Measurements from ENCODE around the gene PPP1R3E.
"Not testable (repeated sequence)": the region's sequence is repeated elsewhere in the genome, so short reads cannot be mapped to it uniquely, and the experiment has no call there.

The PPP1R3E gene

GRCh38 chr14:23302290-23303225 lies at the start of gene PPP1R3E:
PPP1R3E (minus strand) TSS chr14:23302859; CDS start chr14:23302576, 283 bp downstream.
- in situ Hi-C loops (cut with MboI; ENCODE audit: low sequenced_read_pairs): no loop called here

- in situ Hi-C loops (cut with MboI; ENCODE audit: low sequenced_read_pairs): no loop called here
These were observed 49.2 kb upstream of the PPP1R3E start for GRCh38 chr14:23351681-23352505.

- in situ Hi-C loops (cut with MboI; ENCODE audit: low sequenced_read_pairs): no loop called here
These were observed 46.6 kb upstream of the PPP1R3E start for GRCh38 chr14:23349156-23349845.

- in situ Hi-C loops (cut with MboI; ENCODE audit: low sequenced_read_pairs): no loop called here
These were observed 45.6 kb upstream of the PPP1R3E start for GRCh38 chr14:23348297-23348655.

GRCh38 chr14:23347406-23348296 lies 45.0 kb upstream of the PPP1R3E start:
- in situ Hi-C loops (cut with MboI; ENCODE audit: low sequenced_read_pairs): no loop called here

GRCh38 chr14:23346693-23347405 lies 44.2 kb upstream of the PPP1R3E start:
- in situ Hi-C loops (cut with MboI; ENCODE audit: low sequenced_read_pairs): no loop called here

GRCh38 chr14:23345987-23346692 lies 43.5 kb upstream of the PPP1R3E start:
- in situ Hi-C loops (cut with MboI; ENCODE audit: low sequenced_read_pairs): no loop called here

GRCh38 chr14:23344481-23344880 lies 41.8 kb upstream of the PPP1R3E start:
- in situ Hi-C loops (cut with MboI; ENCODE audit: low sequenced_read_pairs): no loop called here

- in situ Hi-C loops (cut with MboI; ENCODE audit: low sequenced_read_pairs): no loop called here
These were observed 37.0 kb upstream of the PPP1R3E start for GRCh38 chr14:23339506-23340268.

GRCh38 chr14:23335623-23336022 lies 33.0 kb upstream of the PPP1R3E start:
- in situ Hi-C loops (cut with MboI; ENCODE audit: low sequenced_read_pairs): no loop called here

GRCh38 chr14:23327947-23328744 lies 25.5 kb upstream of the PPP1R3E start:
- in situ Hi-C loops (cut with MboI; ENCODE audit: low sequenced_read_pairs): no loop called here

- in situ Hi-C loops (cut with MboI; ENCODE audit: low sequenced_read_pairs): no loop called here
These were observed 24.1 kb upstream of the PPP1R3E start for GRCh38 chr14:23326491-23327332.

- in situ Hi-C loops (cut with MboI; ENCODE audit: low sequenced_read_pairs): not testable (repeated sequence)
These were observed 23.1 kb upstream of the PPP1R3E start for GRCh38 chr14:23325746-23326145.

- in situ Hi-C loops (cut with MboI; ENCODE audit: low sequenced_read_pairs): no loop called here
These were observed 22.3 kb upstream of the PPP1R3E start for GRCh38 chr14:23324993-23325392.

- in situ Hi-C loops (cut with MboI; ENCODE audit: low sequenced_read_pairs): no loop called here
These were observed 21.8 kb upstream of the PPP1R3E start for GRCh38 chr14:23324455-23324846.

GRCh38 chr14:23323838-23324454 lies 21.3 kb upstream of the PPP1R3E start:
- in situ Hi-C loops (cut with MboI; ENCODE audit: low sequenced_read_pairs): no loop called here
